ENCODE measurements around the gene KLLN. TPM values are rescaled to one million over a fixed set of nuclear protein-coding genes. Genes with fewer than 3 reads are reported as not detected.
A peak's percentile ranks its signal among the peaks of the same experiment; 100 is the strongest.
"Not testable (repeated sequence)": the region's sequence is repeated elsewhere in the genome, so short reads cannot be mapped to it uniquely, and the experiment has no call there.

The KLLN gene
- total and polyA plus RNA-seq, 2 of the 13 experiments (the other 11 are each of a cell fraction or from before 2014, with no cell fraction given) = 0.08 to 0.44 TPM

DNA sequence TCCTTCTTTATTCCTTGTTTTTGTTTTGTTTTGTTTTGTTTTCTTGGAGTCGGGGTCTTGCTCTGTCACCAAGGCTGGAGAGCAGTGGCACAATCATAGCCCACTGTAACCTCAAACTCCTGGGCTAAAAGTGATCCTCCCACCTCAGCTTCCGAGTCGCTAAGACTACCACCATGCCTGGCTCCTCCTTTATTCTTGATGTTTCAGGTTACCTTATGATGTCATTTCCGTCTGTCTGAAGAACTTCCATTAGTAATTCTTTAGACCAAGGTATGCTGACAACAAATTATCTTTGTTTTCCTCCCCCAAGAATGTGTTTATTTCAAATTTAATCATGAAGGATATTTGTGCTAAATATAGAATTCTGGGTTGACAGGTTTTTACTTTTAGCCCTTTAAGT lies 27.2 kb downstream of the KLLN start:
- intact Hi-C loops (cut with micrococcal nuclease; ENCODE audit: unreplicated experiment) = no loop called here
- Histone ChIP-seq H3K27ac (ENCODE audit: extremely low read length, insufficient read depth, low read length) (no peak overlapping the region), H3K79me2 (ENCODE audit: insufficient read depth, low read length) (no peaks in the 10 kb centered on the region), H3K36me3 (replicated peaks in 1 of 2; ENCODE audit: control insufficient read depth in 1 of 2, insufficient read depth in 2 of 2, low read length in 2 of 2) (no peaks in the 10 kb centered on the region), H3K27me3 (ENCODE audit: control insufficient read depth in 1 of 2, insufficient read depth in 2 of 2, low read length in 2 of 2) (peaks cover 0 to 1% of the 10 kb centered on the region in 2 experiments; a peak in 1 of 5 replicates), H3K9me3 (ENCODE audit: low read length) (no peaks in the 10 kb centered on the region), H2AFZ (ENCODE audit: low read length) (no peak overlapping the region), H4K20me1 (ENCODE audit: insufficient read depth, low read length) (no peaks in the 10 kb centered on the region), H3K4me3 (replicated peaks in 1 of 3; ENCODE audit: insufficient read depth in 1 of 3, low read depth in 2 of 3, low read length in 3 of 3) (no peak overlapping the region), H3K9ac (ENCODE audit: insufficient read depth, low read depth, low read length) (no peak overlapping the region), H3K4me2 (ENCODE audit: low read depth, low read length) (no peak overlapping the region), H3K4me1 (ENCODE audit: insufficient read depth, low read length) (no peaks in the 10 kb centered on the region)
- DNase-seq (ENCODE audit: low spot score) (no peak), ATAC-seq (no peak), FAIRE-seq (no peak)
- BruUV-seq (replicated peaks) = no TSS peak
- 28% methylated on average over 4 of the region's 4 CpGs for WGBS (ENCODE audit: low lambda C conversion rate)
- CTCF ChIA-PET (ENCODE audit: low intra/inter-chr PET ratio, low total read pairs) = no interaction called here
- POLR2A ChIA-PET = no interaction called here
- in situ Hi-C loops (cut with HindIII; ENCODE audit: extremely low pct_ligation_motif_present, low pct_unique_long_range_greater_than_20kb) = no loop called here
- TF ChIP-seq JARID2 (CRISPR knock-in tag; IDR thresholded peaks at IDR 0.05; ENCODE audit: insufficient replicate concordance) (no peak), NCOA2 (CRISPR knock-in tag; IDR thresholded peaks at IDR 0.05) (no peak), ATF7 (IDR thresholded peaks at IDR 0.05) (peak; percentile 53; the same call in 1 of the 2 replicates), ATF7 (CRISPR knock-in tag; IDR thresholded peaks at IDR 0.05) (no peak)

DNA sequence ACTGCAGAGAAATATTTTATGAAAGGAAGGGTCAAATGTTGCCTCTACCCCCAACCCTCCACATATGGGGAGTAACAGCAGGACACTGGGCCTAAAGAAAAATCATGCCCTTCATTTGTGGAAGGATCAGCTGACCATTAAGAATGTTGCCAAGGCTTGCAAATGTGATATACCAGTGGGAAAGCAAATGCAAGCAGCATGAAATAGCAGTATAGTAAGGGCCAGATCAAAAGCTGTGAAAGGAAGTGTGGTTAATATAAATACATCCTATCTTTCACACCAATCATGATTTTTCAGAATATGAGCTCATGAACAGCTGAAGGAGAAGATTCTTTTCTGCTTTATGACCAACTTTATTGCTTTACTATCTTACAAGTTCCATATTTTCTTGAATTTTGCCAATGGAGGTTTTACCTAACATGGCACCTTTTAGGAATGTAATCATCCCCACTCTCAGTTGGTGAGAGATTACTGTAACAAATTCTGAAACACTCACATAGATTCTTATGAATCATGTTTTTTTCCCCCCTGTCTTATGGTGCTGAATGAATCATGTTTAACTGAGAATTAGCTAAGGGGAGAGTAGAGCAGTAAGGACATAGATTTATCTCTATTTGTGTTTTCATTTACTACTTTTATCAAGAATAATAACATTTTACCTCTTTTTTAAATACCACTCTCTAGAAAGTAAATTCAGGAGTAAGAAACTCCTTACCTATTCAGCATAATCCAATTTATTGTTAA lies 33.2 kb downstream of the KLLN start:
- no TSS peak for BruUV-seq (replicated peaks)
- POLR2A ChIA-PET = interaction anchor here (0.7 kb wide), 1 partner anchor 12 kb away, joined by 3 read pairs; no protein-coding TSS in a partner anchor
- CTCF ChIA-PET (ENCODE audit: low intra/inter-chr PET ratio, low total read pairs) = no interaction called here

DNA sequence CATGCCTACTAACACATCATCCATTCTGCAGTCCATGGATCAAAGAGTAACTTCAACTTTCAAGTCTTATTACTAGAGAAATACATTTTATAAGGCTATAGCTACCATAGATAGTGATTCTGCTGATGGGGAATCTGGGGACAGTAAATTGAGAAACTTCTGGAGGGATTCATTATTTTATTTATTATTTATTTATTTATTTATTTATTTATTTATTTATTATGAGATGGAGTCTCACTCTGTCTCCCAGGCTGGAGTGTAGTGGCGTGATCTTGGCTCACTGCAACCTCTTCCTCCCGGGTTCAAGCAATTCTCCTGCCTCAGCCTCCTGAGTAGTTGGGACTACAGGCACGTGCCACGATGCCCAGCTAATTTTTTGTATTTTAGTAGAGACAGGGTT lies 34.3 kb downstream of the KLLN start:
- intact Hi-C loops (cut with micrococcal nuclease; ENCODE audit: unreplicated experiment); H4K20me1 ChIP-seq (ENCODE audit: insufficient read depth, low read length); ATAC-seq; in situ Hi-C loops (cut with HindIII; ENCODE audit: extremely low pct_ligation_motif_present, low pct_unique_long_range_greater_than_20kb); H3K4me2 ChIP-seq (ENCODE audit: low read depth, low read length); CTCF ChIA-PET (ENCODE audit: low intra/inter-chr PET ratio, low total read pairs); H3K79me2 ChIP-seq (ENCODE audit: insufficient read depth, low read length); H3K4me1 ChIP-seq (ENCODE audit: insufficient read depth, low read length); H3K4me3 ChIP-seq (replicated peaks in 1 of 3; ENCODE audit: insufficient read depth in 1 of 3, low read depth in 2 of 3, low read length in 3 of 3); H3K27me3 ChIP-seq (ENCODE audit: control insufficient read depth in 1 of 2, insufficient read depth in 2 of 2, low read length in 2 of 2); BruUV-seq (replicated peaks); H3K27ac ChIP-seq (ENCODE audit: extremely low read length, insufficient read depth, low read length); H3K9ac ChIP-seq (ENCODE audit: insufficient read depth, low read depth, low read length); FAIRE-seq; H3K9me3 ChIP-seq (ENCODE audit: low read length); H3K36me3 ChIP-seq (replicated peaks in 1 of 2; ENCODE audit: control insufficient read depth in 1 of 2, insufficient read depth in 2 of 2, low read length in 2 of 2); H2AFZ ChIP-seq (ENCODE audit: low read length); DNase-seq (ENCODE audit: low spot score): not testable (repeated sequence)
- POLR2A ChIA-PET = interaction anchor here (1.2 kb wide), 1 partner anchor 11 kb away, joined by 5 read pairs; the partner anchor contains the start of gene ATAD1
- 42% methylated on average over 4 of the region's 4 CpGs for WGBS (ENCODE audit: low lambda C conversion rate)

More for the DNA sequence above, 33.2 kb downstream of the KLLN start:
- in situ Hi-C loops (cut with HindIII; ENCODE audit: extremely low pct_ligation_motif_present, low pct_unique_long_range_greater_than_20kb) = no loop called here
- H3K4me3 ChIP-seq (replicated peaks in 1 of 3; ENCODE audit: insufficient read depth in 1 of 3, low read depth in 2 of 3, low read length in 3 of 3) = no peak overlapping the region
- H3K9ac ChIP-seq (ENCODE audit: insufficient read depth, low read depth, low read length) = no peak overlapping the region
- TF ChIP-seq CHD2 (IDR thresholded peaks at IDR 0.05; ENCODE audit: low read depth, low read length) = no peak
- TF ChIP-seq ASH2L (IDR thresholded peaks at IDR 0.05; ENCODE audit: insufficient read length, low read depth, low read length) = no peak
- no peak for TF ChIP-seq ZNF570 (CRISPR knock-in tag; IDR thresholded peaks at IDR 0.05; ENCODE audit: borderline replicate concordance)
- no peak for FAIRE-seq
- H3K27me3 ChIP-seq (ENCODE audit: control insufficient read depth in 1 of 2, insufficient read depth in 2 of 2, low read length in 2 of 2) = no peaks in the 10 kb centered on the region
- no peak overlapping the region for H3K27ac ChIP-seq (ENCODE audit: extremely low read length, insufficient read depth, low read length)
- H3K4me1 ChIP-seq (ENCODE audit: insufficient read depth, low read length) = no peaks in the 10 kb centered on the region
- no peak for DNase-seq (ENCODE audit: low spot score)
- H2AFZ ChIP-seq (ENCODE audit: low read length) = no peak overlapping the region
- no peaks in the 10 kb centered on the region for H3K9me3 ChIP-seq (ENCODE audit: low read length)
- intact Hi-C loops (cut with micrococcal nuclease; ENCODE audit: unreplicated experiment) = no loop called here
- H3K79me2 ChIP-seq (ENCODE audit: insufficient read depth, low read length) = no peaks in the 10 kb centered on the region
- ATAC-seq = no peak
- H4K20me1 ChIP-seq (ENCODE audit: insufficient read depth, low read length) = no peaks in the 10 kb centered on the region
- no peaks in the 10 kb centered on the region for H3K36me3 ChIP-seq (replicated peaks in 1 of 2; ENCODE audit: control insufficient read depth in 1 of 2, insufficient read depth in 2 of 2, low read length in 2 of 2)
- no peak overlapping the region for H3K4me2 ChIP-seq (ENCODE audit: low read depth, low read length)

Data from HepG2 (cell line).